GM23248 (cell line): ENCODE results near the gene RBSN.

Source experiments
- EZH2 ChIP-seq: fragments of 200-600 bp; sonication (generic); IDR thresholded peaks from 2 replicates; pipeline ENCODE4 v1.6.1; 2018; ENCODE audit warnings: antibody characterized with exemption, mild to moderate bottlenecking; ENCODE audit not compliant: insufficient read depth, poor library complexity, severe bottlenecking
- EZH2phosphoT487 ChIP-seq: fragments of 200-600 bp; sonication (generic); IDR thresholded peaks from 2 replicates; pipeline ENCODE4 v1.6.1; 2018; ENCODE audit warnings: antibody characterized with exemption, moderate library complexity, mild to moderate bottlenecking, low read depth; ENCODE audit not compliant: insufficient read depth

DNA sequence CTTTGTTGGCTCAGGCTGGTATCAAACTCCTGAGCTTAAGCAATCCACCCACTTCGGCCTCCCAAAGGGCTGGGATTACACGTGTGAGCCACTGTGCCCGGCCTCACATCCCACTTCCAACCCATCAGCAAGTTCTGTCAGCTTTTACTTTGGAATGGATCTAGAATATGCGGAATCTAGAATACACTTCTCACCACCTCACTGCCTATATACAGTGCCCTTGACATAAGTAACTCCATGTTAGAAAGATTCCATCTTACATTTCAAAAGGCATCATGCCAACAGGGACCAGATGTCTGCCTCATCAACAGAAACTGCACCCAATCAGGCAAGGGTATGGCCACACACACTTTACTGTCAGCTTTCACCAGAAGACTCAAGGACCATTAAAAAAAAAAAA is 9.9 kb upstream of the RBSN start:
- no peak for TF ChIP-seq EZH2
- no peak for TF ChIP-seq EZH2phosphoT487
